GM23338 (cell line): Measurements from ENCODE around the gene DXO.

Source experiments
- CREB1 ChIP-seq: fragments of 250-450 bp; sonication (Bioruptor Pico); IDR thresholded peaks from 2 replicates; pipeline ENCODE4 v1.5.0; 2020; ENCODE audit warnings: low read depth, mild to moderate bottlenecking, moderate library complexity
- EZH2 ChIP-seq: fragments of 200-600 bp; sonication (generic); IDR thresholded peaks from one replicate; pipeline ENCODE4 v1.8.0; 2017; ENCODE audit warnings: antibody characterized with exemption, mild to moderate bottlenecking, low read depth; ENCODE audit not compliant: unreplicated experiment
- EZH2phosphoT487 ChIP-seq: fragments of 200-600 bp; sonication (generic); IDR thresholded peaks from one replicate; pipeline ENCODE4 v1.8.1; 2018; ENCODE audit warnings: antibody characterized with exemption; ENCODE audit not compliant: unreplicated experiment
- JUNB ChIP-seq: IDR thresholded peaks from one replicate; pipeline ENCODE4 v1.6.1; 2016; ENCODE audit warnings: antibody characterized with exemption; ENCODE audit not compliant: unreplicated experiment
- NANOG ChIP-seq: IDR thresholded peaks from 2 replicates; pipeline ENCODE4 v1.6.1; 2016; ENCODE audit warnings: antibody characterized with exemption, borderline replicate concordance
- POLR2AphosphoS5 ChIP-seq: IDR thresholded peaks from 2 replicates; pipeline ENCODE4 v1.6.1; 2016; ENCODE audit warnings: antibody characterized with exemption, low read depth
- ZNF114 ChIP-seq: fragments of 250-450 bp; sonication (Bioruptor Pico); IDR thresholded peaks from 2 replicates; pipeline ENCODE4 v1.5.0; 2020; ENCODE audit warnings: mild to moderate bottlenecking, moderate library complexity
- ZNF331 ChIP-seq: fragments of 250-450 bp; sonication (Bioruptor Pico); IDR thresholded peaks from 2 replicates; pipeline ENCODE4 v1.5.0; 2020; ENCODE audit warnings: low read depth, mild to moderate bottlenecking, moderate library complexity
- TF ChIP-seq, protein P1 (sequence below), 2 experiments: fragments of 200-600 bp in 1 of 2; sonication (generic) in 1 of 2; conservative IDR thresholded peaks; 2 replicates each; pipeline versions ENCODE4 v1.5.1 to v1.6.1; 2016 to 2017; ENCODE audit warnings: antibody characterized with exemption in 2 of 2, low read depth in 2 of 2, mild to moderate bottlenecking in 2 of 2, moderate library complexity in 1 of 2
- TF ChIP-seq, protein P2 (sequence below): IDR thresholded peaks from one replicate; pipeline ENCODE4 v1.6.1; 2018; ENCODE audit warnings: antibody characterized with exemption; ENCODE audit not compliant: unreplicated experiment
- TF ChIP-seq, protein P3 (sequence below): IDR thresholded peaks from 2 replicates; pipeline ENCODE4 v1.6.1; 2016; ENCODE audit warnings: antibody characterized with exemption
- TF ChIP-seq, protein P4 (sequence below): fragments of 250-450 bp; sonication (Bioruptor Pico); IDR thresholded peaks from 2 replicates; pipeline ENCODE4 v1.5.0; 2020; ENCODE audit warnings: mild to moderate bottlenecking, moderate library complexity

DNA sequence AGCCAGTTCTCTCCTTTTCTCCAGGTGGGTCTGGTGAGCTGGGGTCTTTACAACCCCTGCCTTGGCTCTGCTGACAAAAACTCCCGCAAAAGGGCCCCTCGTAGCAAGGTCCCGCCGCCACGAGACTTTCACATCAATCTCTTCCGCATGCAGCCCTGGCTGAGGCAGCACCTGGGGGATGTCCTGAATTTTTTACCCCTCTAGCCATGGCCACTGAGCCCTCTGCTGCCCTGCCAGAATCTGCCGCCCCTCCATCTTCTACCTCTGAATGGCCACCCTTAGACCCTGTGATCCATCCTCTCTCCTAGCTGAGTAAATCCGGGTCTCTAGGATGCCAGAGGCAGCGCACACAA is 26.8 kb downstream of the DXO start:
- no peak for TF ChIP-seq EZH2
- no peak for TF ChIP-seq POLR2AphosphoS5
- TF ChIP-seq, protein P1, sequence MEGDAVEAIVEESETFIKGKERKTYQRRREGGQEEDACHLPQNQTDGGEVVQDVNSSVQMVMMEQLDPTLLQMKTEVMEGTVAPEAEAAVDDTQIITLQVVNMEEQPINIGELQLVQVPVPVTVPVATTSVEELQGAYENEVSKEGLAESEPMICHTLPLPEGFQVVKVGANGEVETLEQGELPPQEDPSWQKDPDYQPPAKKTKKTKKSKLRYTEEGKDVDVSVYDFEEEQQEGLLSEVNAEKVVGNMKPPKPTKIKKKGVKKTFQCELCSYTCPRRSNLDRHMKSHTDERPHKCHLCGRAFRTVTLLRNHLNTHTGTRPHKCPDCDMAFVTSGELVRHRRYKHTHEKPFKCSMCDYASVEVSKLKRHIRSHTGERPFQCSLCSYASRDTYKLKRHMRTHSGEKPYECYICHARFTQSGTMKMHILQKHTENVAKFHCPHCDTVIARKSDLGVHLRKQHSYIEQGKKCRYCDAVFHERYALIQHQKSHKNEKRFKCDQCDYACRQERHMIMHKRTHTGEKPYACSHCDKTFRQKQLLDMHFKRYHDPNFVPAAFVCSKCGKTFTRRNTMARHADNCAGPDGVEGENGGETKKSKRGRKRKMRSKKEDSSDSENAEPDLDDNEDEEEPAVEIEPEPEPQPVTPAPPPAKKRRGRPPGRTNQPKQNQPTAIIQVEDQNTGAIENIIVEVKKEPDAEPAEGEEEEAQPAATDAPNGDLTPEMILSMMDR (conservative IDR thresholded peaks at IDR 0.05; ENCODE audit: low read depth in 2 of 2) = no peak
- TF ChIP-seq CREB1 = no peak
- no peak for TF ChIP-seq JUNB
- TF ChIP-seq, protein P2, sequence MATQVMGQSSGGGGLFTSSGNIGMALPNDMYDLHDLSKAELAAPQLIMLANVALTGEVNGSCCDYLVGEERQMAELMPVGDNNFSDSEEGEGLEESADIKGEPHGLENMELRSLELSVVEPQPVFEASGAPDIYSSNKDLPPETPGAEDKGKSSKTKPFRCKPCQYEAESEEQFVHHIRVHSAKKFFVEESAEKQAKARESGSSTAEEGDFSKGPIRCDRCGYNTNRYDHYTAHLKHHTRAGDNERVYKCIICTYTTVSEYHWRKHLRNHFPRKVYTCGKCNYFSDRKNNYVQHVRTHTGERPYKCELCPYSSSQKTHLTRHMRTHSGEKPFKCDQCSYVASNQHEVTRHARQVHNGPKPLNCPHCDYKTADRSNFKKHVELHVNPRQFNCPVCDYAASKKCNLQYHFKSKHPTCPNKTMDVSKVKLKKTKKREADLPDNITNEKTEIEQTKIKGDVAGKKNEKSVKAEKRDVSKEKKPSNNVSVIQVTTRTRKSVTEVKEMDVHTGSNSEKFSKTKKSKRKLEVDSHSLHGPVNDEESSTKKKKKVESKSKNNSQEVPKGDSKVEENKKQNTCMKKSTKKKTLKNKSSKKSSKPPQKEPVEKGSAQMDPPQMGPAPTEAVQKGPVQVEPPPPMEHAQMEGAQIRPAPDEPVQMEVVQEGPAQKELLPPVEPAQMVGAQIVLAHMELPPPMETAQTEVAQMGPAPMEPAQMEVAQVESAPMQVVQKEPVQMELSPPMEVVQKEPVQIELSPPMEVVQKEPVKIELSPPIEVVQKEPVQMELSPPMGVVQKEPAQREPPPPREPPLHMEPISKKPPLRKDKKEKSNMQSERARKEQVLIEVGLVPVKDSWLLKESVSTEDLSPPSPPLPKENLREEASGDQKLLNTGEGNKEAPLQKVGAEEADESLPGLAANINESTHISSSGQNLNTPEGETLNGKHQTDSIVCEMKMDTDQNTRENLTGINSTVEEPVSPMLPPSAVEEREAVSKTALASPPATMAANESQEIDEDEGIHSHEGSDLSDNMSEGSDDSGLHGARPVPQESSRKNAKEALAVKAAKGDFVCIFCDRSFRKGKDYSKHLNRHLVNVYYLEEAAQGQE = no peak
- no peak for TF ChIP-seq ZNF331 (CRISPR knock-in tag)
- no peak for TF ChIP-seq EZH2phosphoT487
- no peak for TF ChIP-seq ZNF114 (CRISPR knock-in tag)
- TF ChIP-seq NANOG = no peak
- TF ChIP-seq, protein P3, sequence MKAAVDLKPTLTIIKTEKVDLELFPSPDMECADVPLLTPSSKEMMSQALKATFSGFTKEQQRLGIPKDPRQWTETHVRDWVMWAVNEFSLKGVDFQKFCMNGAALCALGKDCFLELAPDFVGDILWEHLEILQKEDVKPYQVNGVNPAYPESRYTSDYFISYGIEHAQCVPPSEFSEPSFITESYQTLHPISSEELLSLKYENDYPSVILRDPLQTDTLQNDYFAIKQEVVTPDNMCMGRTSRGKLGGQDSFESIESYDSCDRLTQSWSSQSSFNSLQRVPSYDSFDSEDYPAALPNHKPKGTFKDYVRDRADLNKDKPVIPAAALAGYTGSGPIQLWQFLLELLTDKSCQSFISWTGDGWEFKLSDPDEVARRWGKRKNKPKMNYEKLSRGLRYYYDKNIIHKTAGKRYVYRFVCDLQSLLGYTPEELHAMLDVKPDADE = no peak
- TF ChIP-seq, protein P4, sequence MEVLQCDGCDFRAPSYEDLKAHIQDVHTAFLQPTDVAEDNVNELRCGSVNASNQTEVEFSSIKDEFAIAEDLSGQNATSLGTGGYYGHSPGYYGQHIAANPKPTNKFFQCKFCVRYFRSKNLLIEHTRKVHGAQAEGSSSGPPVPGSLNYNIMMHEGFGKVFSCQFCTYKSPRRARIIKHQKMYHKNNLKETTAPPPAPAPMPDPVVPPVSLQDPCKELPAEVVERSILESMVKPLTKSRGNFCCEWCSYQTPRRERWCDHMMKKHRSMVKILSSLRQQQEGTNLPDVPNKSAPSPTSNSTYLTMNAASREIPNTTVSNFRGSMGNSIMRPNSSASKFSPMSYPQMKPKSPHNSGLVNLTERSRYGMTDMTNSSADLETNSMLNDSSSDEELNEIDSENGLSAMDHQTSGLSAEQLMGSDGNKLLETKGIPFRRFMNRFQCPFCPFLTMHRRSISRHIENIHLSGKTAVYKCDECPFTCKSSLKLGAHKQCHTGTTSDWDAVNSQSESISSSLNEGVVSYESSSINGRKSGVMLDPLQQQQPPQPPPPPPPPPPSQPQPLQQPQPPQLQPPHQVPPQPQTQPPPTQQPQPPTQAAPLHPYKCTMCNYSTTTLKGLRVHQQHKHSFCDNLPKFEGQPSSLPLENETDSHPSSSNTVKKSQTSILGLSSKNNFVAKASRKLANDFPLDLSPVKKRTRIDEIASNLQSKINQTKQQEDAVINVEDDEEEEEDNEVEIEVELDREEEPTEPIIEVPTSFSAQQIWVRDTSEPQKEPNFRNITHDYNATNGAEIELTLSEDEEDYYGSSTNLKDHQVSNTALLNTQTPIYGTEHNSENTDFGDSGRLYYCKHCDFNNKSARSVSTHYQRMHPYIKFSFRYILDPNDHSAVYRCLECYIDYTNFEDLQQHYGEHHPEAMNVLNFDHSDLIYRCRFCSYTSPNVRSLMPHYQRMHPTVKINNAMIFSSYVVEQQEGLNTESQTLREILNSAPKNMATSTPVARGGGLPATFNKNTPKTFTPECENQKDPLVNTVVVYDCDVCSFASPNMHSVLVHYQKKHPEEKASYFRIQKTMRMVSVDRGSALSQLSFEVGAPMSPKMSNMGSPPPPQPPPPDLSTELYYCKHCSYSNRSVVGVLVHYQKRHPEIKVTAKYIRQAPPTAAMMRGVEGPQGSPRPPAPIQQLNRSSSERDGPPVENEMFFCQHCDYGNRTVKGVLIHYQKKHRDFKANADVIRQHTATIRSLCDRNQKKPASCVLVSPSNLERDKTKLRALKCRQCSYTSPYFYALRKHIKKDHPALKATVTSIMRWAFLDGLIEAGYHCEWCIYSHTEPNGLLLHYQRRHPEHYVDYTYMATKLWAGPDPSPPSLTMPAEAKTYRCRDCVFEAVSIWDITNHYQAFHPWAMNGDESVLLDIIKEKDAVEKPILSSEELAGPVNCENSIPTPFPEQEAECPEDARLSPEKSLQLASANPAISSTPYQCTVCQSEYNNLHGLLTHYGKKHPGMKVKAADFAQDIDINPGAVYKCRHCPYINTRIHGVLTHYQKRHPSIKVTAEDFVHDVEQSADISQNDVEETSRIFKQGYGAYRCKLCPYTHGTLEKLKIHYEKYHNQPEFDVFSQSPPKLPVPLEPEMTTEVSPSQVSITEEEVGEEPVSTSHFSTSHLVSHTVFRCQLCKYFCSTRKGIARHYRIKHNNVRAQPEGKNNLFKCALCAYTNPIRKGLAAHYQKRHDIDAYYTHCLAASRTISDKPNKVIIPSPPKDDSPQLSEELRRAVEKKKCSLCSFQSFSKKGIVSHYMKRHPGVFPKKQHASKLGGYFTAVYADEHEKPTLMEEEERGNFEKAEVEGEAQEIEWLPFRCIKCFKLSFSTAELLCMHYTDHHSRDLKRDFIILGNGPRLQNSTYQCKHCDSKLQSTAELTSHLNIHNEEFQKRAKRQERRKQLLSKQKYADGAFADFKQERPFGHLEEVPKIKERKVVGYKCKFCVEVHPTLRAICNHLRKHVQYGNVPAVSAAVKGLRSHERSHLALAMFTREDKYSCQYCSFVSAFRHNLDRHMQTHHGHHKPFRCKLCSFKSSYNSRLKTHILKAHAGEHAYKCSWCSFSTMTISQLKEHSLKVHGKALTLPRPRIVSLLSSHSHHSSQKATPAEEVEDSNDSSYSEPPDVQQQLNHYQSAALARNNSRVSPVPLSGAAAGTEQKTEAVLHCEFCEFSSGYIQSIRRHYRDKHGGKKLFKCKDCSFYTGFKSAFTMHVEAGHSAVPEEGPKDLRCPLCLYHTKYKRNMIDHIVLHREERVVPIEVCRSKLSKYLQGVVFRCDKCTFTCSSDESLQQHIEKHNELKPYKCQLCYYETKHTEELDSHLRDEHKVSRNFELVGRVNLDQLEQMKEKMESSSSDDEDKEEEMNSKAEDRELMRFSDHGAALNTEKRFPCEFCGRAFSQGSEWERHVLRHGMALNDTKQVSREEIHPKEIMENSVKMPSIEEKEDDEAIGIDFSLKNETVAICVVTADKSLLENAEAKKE (CRISPR knock-in tag) = no peak
